Endothelial cell (in vitro differentiated cells): ENCODE data around the gene DDX24. TPM values are rescaled to one million over a fixed set of nuclear protein-coding genes. Genes with fewer than 3 reads are reported as not detected.

ENCODE experiments used
- DNase-seq: peaks from one replicate; pipeline ENCODE4 v3.0.0; 2021; ENCODE audit warnings: low spot score
- H3K27ac Mint-ChIP-seq: one replicate; pipeline ENCODE4 v1.8.0; 2021; ENCODE audit warnings: mixed read lengths, inconsistent platforms; ENCODE audit not compliant: unreplicated experiment
- H3K27me3 Mint-ChIP-seq: one replicate; pipeline ENCODE4 v1.8.0; 2021; ENCODE audit warnings: mild to moderate bottlenecking, moderate library complexity, mixed read lengths, inconsistent platforms; ENCODE audit not compliant: unreplicated experiment
- H3K36me3 Mint-ChIP-seq: one replicate; pipeline ENCODE4 v1.8.0; 2021; ENCODE audit warnings: mild to moderate bottlenecking, low read depth, mixed read lengths, inconsistent platforms; ENCODE audit not compliant: unreplicated experiment
- H3K4me1 Mint-ChIP-seq: one replicate; pipeline ENCODE4 v1.8.0; 2021; ENCODE audit warnings: mild to moderate bottlenecking, mixed read lengths, inconsistent platforms; ENCODE audit not compliant: unreplicated experiment
- H3K4me3 Mint-ChIP-seq: one replicate; pipeline ENCODE4 v1.8.0; 2021; ENCODE audit warnings: mild to moderate bottlenecking, mixed read lengths, inconsistent platforms; ENCODE audit not compliant: unreplicated experiment
- H3K9me3 Mint-ChIP-seq: one replicate; pipeline ENCODE4 v1.8.0; 2021; ENCODE audit warnings: mixed read lengths, inconsistent platforms; ENCODE audit not compliant: unreplicated experiment
- CTCF ChIP-seq: fragments of 200-600 bp; sonication (generic); IDR thresholded peaks from one replicate; pipeline ENCODE4 v1.5.0; 2021; ENCODE audit warnings: antibody characterized with exemption; ENCODE audit not compliant: unreplicated experiment
- total RNA-seq: library from RNA; stranded (reverse); fragmentation: NEBNext Ultra II Directional; extraction: Animal tissue kit (Norgen Biotek cat#: 25700); gene quantifications from one replicate; pipeline ENCODE4 v1.2.1, GENCODE V29; 2021; ENCODE audit not compliant: unreplicated experiment

The DDX24 gene
- total RNA-seq, 1 donor from 2014 or later = 89.6 TPM

- H3K4me1 Mint-ChIP-seq = no peaks in the 10 kb centered on the region
- H3K27ac Mint-ChIP-seq = no peak overlapping the region
- TF ChIP-seq CTCF = no peak
- H3K27me3 Mint-ChIP-seq = peaks cover 14% of the 10 kb centered on the region
- DNase-seq = no peak
- no peaks in the 10 kb centered on the region for H3K36me3 Mint-ChIP-seq
- no peak overlapping the region for H3K4me3 Mint-ChIP-seq
- H3K9me3 Mint-ChIP-seq = no peaks in the 10 kb centered on the region
Observed at GRCh38 chr14:94009767-94010166, 71.2 kb downstream of the DDX24 start.

GRCh38 chr14:94008234-94008633 is 72.8 kb downstream of the DDX24 start:
- no peak for TF ChIP-seq CTCF
- H3K9me3 Mint-ChIP-seq = no peaks in the 10 kb centered on the region
- H3K4me3 Mint-ChIP-seq = no peak overlapping the region
- no peak for DNase-seq
- no peaks in the 10 kb centered on the region for H3K36me3 Mint-ChIP-seq
- no peak overlapping the region for H3K27ac Mint-ChIP-seq
- peaks cover 12% of the 10 kb centered on the region for H3K27me3 Mint-ChIP-seq
- H3K4me1 Mint-ChIP-seq = no peaks in the 10 kb centered on the region

GRCh38 chr14:94005324-94006073 is 75.5 kb downstream of the DDX24 start:
- Mint-ChIP-seq H3K4me1 (no peaks in the 10 kb centered on the region), H3K27ac (no peak overlapping the region), H3K9me3 (no peaks in the 10 kb centered on the region), H3K4me3 (no peak overlapping the region), H3K36me3 (no peaks in the 10 kb centered on the region), H3K27me3 (peaks cover 14% of the 10 kb centered on the region)
- no peak for DNase-seq
- TF ChIP-seq CTCF = peak; percentile 54

- no peak overlapping the region for H3K27ac Mint-ChIP-seq
- H3K4me3 Mint-ChIP-seq = no peak overlapping the region
- TF ChIP-seq CTCF = no peak
- H3K36me3 Mint-ChIP-seq = no peaks in the 10 kb centered on the region
- no peak for DNase-seq
- H3K27me3 Mint-ChIP-seq = peaks cover 8% of the 10 kb centered on the region
- H3K9me3 Mint-ChIP-seq = no peaks in the 10 kb centered on the region
- no peaks in the 10 kb centered on the region for H3K4me1 Mint-ChIP-seq
Observed at GRCh38 chr14:94004015-94004414, 77.0 kb downstream of the DDX24 start.

GRCh38 chr14:94003397-94003796 is 77.6 kb downstream of the DDX24 start:
- Mint-ChIP-seq H3K4me3 (no peak overlapping the region), H3K36me3 (no peaks in the 10 kb centered on the region), H3K9me3 (no peaks in the 10 kb centered on the region), H3K27me3 (peaks cover 7% of the 10 kb centered on the region), H3K4me1 (no peaks in the 10 kb centered on the region), H3K27ac (no peak overlapping the region)
- TF ChIP-seq CTCF = no peak
- DNase-seq = no peak
